ENCODE data around the gene TTLL8. TPM values are rescaled to one million over a fixed set of nuclear protein-coding genes. Genes with fewer than 3 reads are reported as not detected.

The TTLL8 gene
- total RNA-seq, 1 experiment from 2014 or later = not detected

DNA sequence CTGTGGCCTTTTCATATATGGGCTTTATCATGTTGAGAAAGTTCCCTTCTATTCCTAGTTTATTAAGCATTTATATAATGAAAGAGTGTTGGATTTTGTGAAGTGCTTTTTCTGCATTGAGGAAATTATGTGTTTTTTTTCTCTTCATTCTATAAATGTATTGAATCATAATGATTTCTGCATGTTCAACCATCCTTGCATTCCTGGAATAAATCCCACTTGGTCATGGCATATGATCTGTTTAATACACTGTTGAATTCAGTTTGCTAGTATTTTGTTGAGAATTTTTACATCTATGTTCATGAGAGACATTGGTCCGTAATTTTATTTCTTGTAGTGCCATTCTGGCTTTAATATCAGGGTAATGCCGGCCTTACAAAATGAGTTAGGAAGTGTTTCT is 71.8 kb downstream of the TTLL8 start:
- no peak overlapping the region for H2AFZ ChIP-seq (ENCODE audit: low read depth, low read length, poor library complexity, severe bottlenecking)
- H3K9me3 ChIP-seq (ENCODE audit: control insufficient read depth in 1 of 2, insufficient read depth in 1 of 2, low read depth in 1 of 2, low read length in 2 of 2) = 0 out of 4 replicates have a peak, but pooled peaks cover 4 to 6% of the 10 kb centered on the region in 2 experiments
- H3K27me3 ChIP-seq (ENCODE audit: insufficient read depth, low read length) = no peaks in the 10 kb centered on the region
- no peak for DNase-seq (ENCODE audit: low read depth, low spot score)
- ATAC-seq = no peak
- H3K9me2 ChIP-seq (ENCODE audit: insufficient read depth) = no peaks in the 10 kb centered on the region
- CTCF ChIA-PET = no interaction called here
- no peaks in the 10 kb centered on the region for H3K79me2 ChIP-seq (ENCODE audit: insufficient read depth, low read length)
- POLR2A ChIA-PET = interaction anchor here (0.5 kb wide), 1 partner anchor 24 kb away, joined by 4 read pairs; no protein-coding TSS in a partner anchor
- intact Hi-C loops (cut with micrococcal nuclease) = no loop called here
- H4K20me1 ChIP-seq (ENCODE audit: insufficient read depth) = no peaks in the 10 kb centered on the region
- no peak overlapping the region for H3K4me2 ChIP-seq (ENCODE audit: low read length)
- no peak overlapping the region for H3K27ac ChIP-seq (ENCODE audit: low read depth, low read length)
- BruUV-seq (replicated peaks) = no TSS peak
- no peaks in the 10 kb centered on the region for H3K36me3 ChIP-seq (ENCODE audit: control insufficient read depth in 1 of 2, insufficient read depth in 2 of 2, low read length in 2 of 2)
- RAD21 ChIA-PET (ENCODE audit: low non-redundant PET in 1 of 2, low total read pairs in 2 of 2, uncharacterized antibody in 2 of 2, unreplicated experiment in 2 of 2) = no interaction called here
- TF ChIP-seq POLR2AphosphoS5 (IDR thresholded peaks at IDR 0.05; ENCODE audit: low read depth, low read length) (no peak), TCF7L2 (IDR thresholded peaks at IDR 0.05; ENCODE audit: borderline replicate concordance, extremely low read depth, insufficient read depth, insufficient read length) (no peak), SRF (IDR thresholded peaks at IDR 0.05; ENCODE audit: low read depth) (no peak), POLR2A (IDR thresholded peaks at IDR 0.05; ENCODE audit: borderline replicate concordance, extremely low read depth, insufficient read depth, insufficient read length) (no peak), CBX3 (IDR thresholded peaks at IDR 0.05; ENCODE audit: low read depth) (no peak), EGR1 (IDR thresholded peaks at IDR 0.05; ENCODE audit: low read depth) (no peak), EZH2phosphoT487 (IDR thresholded peaks at IDR 0.05; ENCODE audit: borderline replicate concordance) (no peak), EZH2 (IDR thresholded peaks at IDR 0.05) (no peak)
- TF ChIP-seq, protein P1, sequence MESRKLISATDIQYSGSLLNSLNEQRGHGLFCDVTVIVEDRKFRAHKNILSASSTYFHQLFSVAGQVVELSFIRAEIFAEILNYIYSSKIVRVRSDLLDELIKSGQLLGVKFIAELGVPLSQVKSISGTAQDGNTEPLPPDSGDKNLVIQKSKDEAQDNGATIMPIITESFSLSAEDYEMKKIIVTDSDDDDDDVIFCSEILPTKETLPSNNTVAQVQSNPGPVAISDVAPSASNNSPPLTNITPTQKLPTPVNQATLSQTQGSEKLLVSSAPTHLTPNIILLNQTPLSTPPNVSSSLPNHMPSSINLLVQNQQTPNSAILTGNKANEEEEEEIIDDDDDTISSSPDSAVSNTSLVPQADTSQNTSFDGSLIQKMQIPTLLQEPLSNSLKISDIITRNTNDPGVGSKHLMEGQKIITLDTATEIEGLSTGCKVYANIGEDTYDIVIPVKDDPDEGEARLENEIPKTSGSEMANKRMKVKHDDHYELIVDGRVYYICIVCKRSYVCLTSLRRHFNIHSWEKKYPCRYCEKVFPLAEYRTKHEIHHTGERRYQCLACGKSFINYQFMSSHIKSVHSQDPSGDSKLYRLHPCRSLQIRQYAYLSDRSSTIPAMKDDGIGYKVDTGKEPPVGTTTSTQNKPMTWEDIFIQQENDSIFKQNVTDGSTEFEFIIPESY (IDR thresholded peaks at IDR 0.05; ENCODE audit: extremely low read depth, insufficient replicate concordance, low read length) = no peak
- TF ChIP-seq, protein P2, sequence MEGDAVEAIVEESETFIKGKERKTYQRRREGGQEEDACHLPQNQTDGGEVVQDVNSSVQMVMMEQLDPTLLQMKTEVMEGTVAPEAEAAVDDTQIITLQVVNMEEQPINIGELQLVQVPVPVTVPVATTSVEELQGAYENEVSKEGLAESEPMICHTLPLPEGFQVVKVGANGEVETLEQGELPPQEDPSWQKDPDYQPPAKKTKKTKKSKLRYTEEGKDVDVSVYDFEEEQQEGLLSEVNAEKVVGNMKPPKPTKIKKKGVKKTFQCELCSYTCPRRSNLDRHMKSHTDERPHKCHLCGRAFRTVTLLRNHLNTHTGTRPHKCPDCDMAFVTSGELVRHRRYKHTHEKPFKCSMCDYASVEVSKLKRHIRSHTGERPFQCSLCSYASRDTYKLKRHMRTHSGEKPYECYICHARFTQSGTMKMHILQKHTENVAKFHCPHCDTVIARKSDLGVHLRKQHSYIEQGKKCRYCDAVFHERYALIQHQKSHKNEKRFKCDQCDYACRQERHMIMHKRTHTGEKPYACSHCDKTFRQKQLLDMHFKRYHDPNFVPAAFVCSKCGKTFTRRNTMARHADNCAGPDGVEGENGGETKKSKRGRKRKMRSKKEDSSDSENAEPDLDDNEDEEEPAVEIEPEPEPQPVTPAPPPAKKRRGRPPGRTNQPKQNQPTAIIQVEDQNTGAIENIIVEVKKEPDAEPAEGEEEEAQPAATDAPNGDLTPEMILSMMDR (IDR thresholded peaks at IDR 0.05 in 2 of 3, conservative IDR thresholded peaks at IDR 0.05 in 1 of 3; ENCODE audit: borderline replicate concordance in 1 of 3, insufficient read depth in 1 of 3, low read depth in 2 of 3, low read length in 2 of 3) = no peak
- TF ChIP-seq, protein P3, sequence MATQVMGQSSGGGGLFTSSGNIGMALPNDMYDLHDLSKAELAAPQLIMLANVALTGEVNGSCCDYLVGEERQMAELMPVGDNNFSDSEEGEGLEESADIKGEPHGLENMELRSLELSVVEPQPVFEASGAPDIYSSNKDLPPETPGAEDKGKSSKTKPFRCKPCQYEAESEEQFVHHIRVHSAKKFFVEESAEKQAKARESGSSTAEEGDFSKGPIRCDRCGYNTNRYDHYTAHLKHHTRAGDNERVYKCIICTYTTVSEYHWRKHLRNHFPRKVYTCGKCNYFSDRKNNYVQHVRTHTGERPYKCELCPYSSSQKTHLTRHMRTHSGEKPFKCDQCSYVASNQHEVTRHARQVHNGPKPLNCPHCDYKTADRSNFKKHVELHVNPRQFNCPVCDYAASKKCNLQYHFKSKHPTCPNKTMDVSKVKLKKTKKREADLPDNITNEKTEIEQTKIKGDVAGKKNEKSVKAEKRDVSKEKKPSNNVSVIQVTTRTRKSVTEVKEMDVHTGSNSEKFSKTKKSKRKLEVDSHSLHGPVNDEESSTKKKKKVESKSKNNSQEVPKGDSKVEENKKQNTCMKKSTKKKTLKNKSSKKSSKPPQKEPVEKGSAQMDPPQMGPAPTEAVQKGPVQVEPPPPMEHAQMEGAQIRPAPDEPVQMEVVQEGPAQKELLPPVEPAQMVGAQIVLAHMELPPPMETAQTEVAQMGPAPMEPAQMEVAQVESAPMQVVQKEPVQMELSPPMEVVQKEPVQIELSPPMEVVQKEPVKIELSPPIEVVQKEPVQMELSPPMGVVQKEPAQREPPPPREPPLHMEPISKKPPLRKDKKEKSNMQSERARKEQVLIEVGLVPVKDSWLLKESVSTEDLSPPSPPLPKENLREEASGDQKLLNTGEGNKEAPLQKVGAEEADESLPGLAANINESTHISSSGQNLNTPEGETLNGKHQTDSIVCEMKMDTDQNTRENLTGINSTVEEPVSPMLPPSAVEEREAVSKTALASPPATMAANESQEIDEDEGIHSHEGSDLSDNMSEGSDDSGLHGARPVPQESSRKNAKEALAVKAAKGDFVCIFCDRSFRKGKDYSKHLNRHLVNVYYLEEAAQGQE (IDR thresholded peaks at IDR 0.05; ENCODE audit: low read depth) = no peak
- no peaks in the 10 kb centered on the region for H3K4me1 ChIP-seq (ENCODE audit: control insufficient read depth in 1 of 2, insufficient read depth in 2 of 2, low read length in 2 of 2)
- H3K4me3 ChIP-seq (replicated peaks in 1 of 2; ENCODE audit: low read depth in 1 of 2, low read length in 2 of 2) = no peak overlapping the region
- H3K9ac ChIP-seq (ENCODE audit: low read length) = no peak overlapping the region

Data from HCT116 (cell line).